Suprapubic skin (tissue), 4 donors: ENCODE data around the gene NEU1.
A peak's percentile ranks its signal among the peaks of the same experiment; 100 is the strongest.

Experiments used
- CTCF ChIP-seq, 2 donors: fragments of 200-600 bp in 1 of 2; fragments of 450-650 bp in 1 of 2; sonication (generic) in 1 of 2; IDR thresholded peaks; one replicate each; pipeline ENCODE4 v1.5.1; 2016 to 2019; ENCODE audit warnings: antibody characterized with exemption in 2 of 2, mild to moderate bottlenecking in 1 of 2, moderate library complexity in 1 of 2
- EP300 ChIP-seq: sonication (generic); formaldehyde crosslinking; IDR thresholded peaks from one replicate; pipeline ENCODE4 v1.6.1; 2017; ENCODE audit warnings: antibody characterized with exemption
- POLR2AphosphoS5 ChIP-seq, 3 donors: sonication (generic); formaldehyde crosslinking; IDR thresholded peaks; one replicate each; pipeline ENCODE4 v1.6.1; 2017; ENCODE audit warnings: antibody characterized with exemption in 3 of 3

DNA sequence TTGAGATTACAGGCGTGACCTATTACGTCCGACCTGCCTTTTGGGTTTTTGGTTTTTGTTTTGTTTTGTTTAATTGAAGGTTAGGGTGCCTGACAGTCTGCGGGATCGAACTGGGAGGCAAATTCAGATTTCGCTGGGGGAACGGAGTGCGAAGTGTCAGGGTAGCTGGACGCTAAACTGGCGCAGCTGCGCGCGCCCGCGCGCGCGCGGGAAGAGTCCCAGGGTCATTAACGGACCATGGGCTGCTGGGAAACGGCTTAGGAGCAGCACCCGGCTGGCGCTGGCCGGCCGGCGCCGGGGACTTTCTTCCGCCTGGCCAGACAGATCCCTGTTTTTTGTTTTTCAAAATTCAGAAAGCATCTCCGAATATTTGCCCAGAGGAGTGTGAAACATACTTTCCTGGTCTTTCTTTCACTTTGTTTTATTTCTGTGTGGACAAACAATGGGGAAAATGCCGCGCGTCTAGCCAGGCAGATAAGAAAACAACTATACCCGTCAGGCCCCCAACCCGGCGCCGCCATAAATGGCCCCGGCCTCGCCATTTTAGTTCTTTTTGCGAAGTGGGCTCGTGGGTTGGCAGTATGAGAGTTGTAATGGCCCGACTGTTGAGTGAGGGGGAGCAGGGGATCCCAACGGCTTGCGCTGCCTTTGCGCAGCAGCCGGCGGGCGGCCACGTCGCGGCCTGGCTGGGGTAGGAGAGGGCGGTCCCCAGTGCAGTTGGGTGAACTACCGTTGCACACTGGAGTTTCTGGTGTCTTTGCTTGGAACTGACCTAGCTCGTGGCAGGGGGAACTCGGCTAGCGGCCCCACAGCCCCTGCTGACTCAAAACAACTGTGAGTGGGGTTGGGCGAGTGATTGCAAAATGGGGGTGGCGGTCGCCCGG is 28.0 kb downstream of the NEU1 start:
- TF ChIP-seq CTCF (IDR thresholded peaks at IDR 0.05) (no peak), EP300 (no peak), POLR2AphosphoS5 (IDR thresholded peaks at IDR 0.05) (peak in 2 of 3 donors; percentile 65 to 77)
